ENCODE data around the gene TTC9C.
A peak's percentile ranks its signal among the peaks of the same experiment; 100 is the strongest.

Gene TTC9C

GRCh38 chr11:62705413-62705812, 22.9 kb upstream of the TTC9C start:
- Mint-ChIP-seq H3K4me3 (peak overlapping the region; percentile 88), H3K27me3 (no peaks in the 10 kb centered on the region), H3K36me3 (ENCODE audit: insufficient read depth) (peaks cover 17% of the 10 kb centered on the region), H3K9me3 (no peaks in the 10 kb centered on the region), H3K4me1 (peaks cover 45% of the 10 kb centered on the region), H3K27ac (ENCODE audit: low read depth) (peak overlapping the region; percentile 91)
- DNase-seq (ENCODE audit: low spot score in 2 of 2), result no peak
- no peak for ATAC-seq (replicated peaks; ENCODE audit: extremely low read depth, poor library complexity, severe bottlenecking)

DNA sequence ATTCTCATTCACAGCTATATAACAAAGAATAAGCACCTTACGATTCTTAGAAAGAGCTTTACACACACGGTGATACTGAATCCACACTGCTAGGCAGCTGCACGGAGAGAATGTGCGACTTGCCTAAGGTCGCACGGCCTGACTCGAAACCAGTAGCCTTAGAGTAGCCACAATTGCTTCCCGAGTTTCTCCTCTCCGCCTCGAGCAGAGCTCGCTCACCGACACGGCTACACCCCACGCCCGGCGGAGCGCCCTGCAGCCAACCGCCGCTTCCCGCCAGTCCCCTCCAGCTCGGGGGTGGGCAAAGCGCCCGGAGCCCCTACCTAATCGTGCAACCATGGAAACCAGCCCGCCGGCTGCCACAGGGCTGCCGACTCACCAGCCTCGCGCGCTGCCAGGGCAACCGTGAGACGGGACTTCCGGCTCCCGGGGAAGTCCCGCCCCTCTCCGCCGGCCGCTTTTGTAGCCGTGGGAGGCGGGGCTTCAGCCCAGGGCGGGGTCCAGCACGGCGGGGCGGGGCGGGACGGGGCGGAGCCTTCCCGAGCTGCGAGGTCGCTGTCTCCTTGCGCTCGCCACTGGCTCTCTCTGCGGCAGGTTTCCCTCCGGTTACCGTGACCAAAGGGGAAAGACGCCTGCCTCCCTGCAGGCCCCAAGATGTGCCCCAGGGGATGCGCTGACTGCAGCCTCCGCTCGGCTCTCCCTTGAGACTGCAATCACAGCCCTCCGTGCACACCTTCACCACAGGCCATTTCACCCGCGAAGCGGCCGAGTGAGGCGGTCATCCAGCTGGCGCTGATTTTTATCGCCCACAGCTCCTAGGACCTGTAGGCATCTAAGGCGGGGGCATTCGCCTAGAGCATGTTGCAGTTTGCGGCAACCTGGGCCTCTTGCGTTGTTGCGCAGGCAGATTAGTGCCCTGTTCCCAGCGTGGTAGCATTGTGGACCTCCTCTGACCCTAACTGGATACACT, 22.1 kb upstream of the TTC9C start:
- DNase-seq (ENCODE audit: low spot score in 2 of 2) (peak; percentile 81 to 88), ATAC-seq (replicated peaks; ENCODE audit: extremely low read depth, poor library complexity, severe bottlenecking) (peak; percentile 54)
- peaks cover 45% of the 10 kb centered on the region for H3K4me1 Mint-ChIP-seq
- H3K27me3 Mint-ChIP-seq, result no peaks in the 10 kb centered on the region
- H3K4me3 Mint-ChIP-seq, result peak overlapping the region; percentile 88
- no peaks in the 10 kb centered on the region for H3K9me3 Mint-ChIP-seq
- peaks cover 17% of the 10 kb centered on the region for H3K36me3 Mint-ChIP-seq (ENCODE audit: insufficient read depth)
- H3K27ac Mint-ChIP-seq (ENCODE audit: low read depth), result peak overlapping the region; percentile 91

GRCh38 chr11:62706850-62707247, 21.4 kb upstream of the TTC9C start:
- peak overlapping the region; percentile 88 for H3K4me3 Mint-ChIP-seq
- peak overlapping the region; percentile 91 for H3K27ac Mint-ChIP-seq (ENCODE audit: low read depth)
- H3K27me3 Mint-ChIP-seq, result no peaks in the 10 kb centered on the region
- DNase-seq (ENCODE audit: low spot score in 2 of 2) (no peak), ATAC-seq (replicated peaks; ENCODE audit: extremely low read depth, poor library complexity, severe bottlenecking) (no peak)
- H3K9me3 Mint-ChIP-seq, result no peaks in the 10 kb centered on the region
- peaks cover 23% of the 10 kb centered on the region for H3K36me3 Mint-ChIP-seq (ENCODE audit: insufficient read depth)
- H3K4me1 Mint-ChIP-seq, result peaks cover 45% of the 10 kb centered on the region

- peaks cover 45% of the 10 kb centered on the region for H3K4me1 Mint-ChIP-seq
- peak within 1 kb of the TSS; percentile 90 for H3K4me3 Mint-ChIP-seq
- peak within 1 kb of the TSS; percentile 95 for H3K27ac Mint-ChIP-seq (ENCODE audit: low read depth)
- H3K36me3 Mint-ChIP-seq (ENCODE audit: insufficient read depth), result peaks cover 21% of the 10 kb centered on the region
- H3K9me3 Mint-ChIP-seq, result no peaks in the 10 kb centered on the region
- ATAC-seq (replicated peaks; ENCODE audit: extremely low read depth, poor library complexity, severe bottlenecking) (no peak), DNase-seq (ENCODE audit: low spot score in 2 of 2) (no peak)
- H3K27me3 Mint-ChIP-seq, result no peaks in the 10 kb centered on the region
These were observed 20.9 kb upstream of the TTC9C start, which contains the start of the genes BSCL2 and GNG3 for GRCh38 chr11:62707277-62707861. Gene BSCL2, minus strand, starts transcription at chr11:62707424. Its CDS starts 229 bp downstream, at chr11:62707195. Gene GNG3, plus strand, starts transcription at chr11:62707676. Its CDS starts 620 bp downstream, at chr11:62708296.

- ATAC-seq (replicated peaks; ENCODE audit: extremely low read depth, poor library complexity, severe bottlenecking), result no peak
- peaks cover 27% of the 10 kb centered on the region for H3K36me3 Mint-ChIP-seq (ENCODE audit: insufficient read depth)
- H3K4me3 Mint-ChIP-seq, result peak overlapping the region; percentile 90
- peaks cover 45% of the 10 kb centered on the region for H3K4me1 Mint-ChIP-seq
- H3K27me3 Mint-ChIP-seq, result no peaks in the 10 kb centered on the region
- no peak for DNase-seq (ENCODE audit: low spot score in 2 of 2)
- no peaks in the 10 kb centered on the region for H3K9me3 Mint-ChIP-seq
- peak overlapping the region; percentile 95 for H3K27ac Mint-ChIP-seq (ENCODE audit: low read depth)
These were observed 19.9 kb upstream of the TTC9C start for GRCh38 chr11:62708392-62708791.

GRCh38 chr11:62708793-62709192, 19.5 kb upstream of the TTC9C start:
- peak in 1 of 2 donors; percentile 29 for DNase-seq (ENCODE audit: low spot score in 2 of 2)
- Mint-ChIP-seq H3K4me1 (peaks cover 45% of the 10 kb centered on the region), H3K4me3 (peak overlapping the region; percentile 90), H3K9me3 (no peaks in the 10 kb centered on the region), H3K27me3 (no peaks in the 10 kb centered on the region), H3K27ac (ENCODE audit: low read depth) (peak overlapping the region; percentile 95), H3K36me3 (ENCODE audit: insufficient read depth) (peaks cover 31% of the 10 kb centered on the region)
- ATAC-seq (replicated peaks; ENCODE audit: extremely low read depth, poor library complexity, severe bottlenecking), result peak; percentile 25

DNA sequence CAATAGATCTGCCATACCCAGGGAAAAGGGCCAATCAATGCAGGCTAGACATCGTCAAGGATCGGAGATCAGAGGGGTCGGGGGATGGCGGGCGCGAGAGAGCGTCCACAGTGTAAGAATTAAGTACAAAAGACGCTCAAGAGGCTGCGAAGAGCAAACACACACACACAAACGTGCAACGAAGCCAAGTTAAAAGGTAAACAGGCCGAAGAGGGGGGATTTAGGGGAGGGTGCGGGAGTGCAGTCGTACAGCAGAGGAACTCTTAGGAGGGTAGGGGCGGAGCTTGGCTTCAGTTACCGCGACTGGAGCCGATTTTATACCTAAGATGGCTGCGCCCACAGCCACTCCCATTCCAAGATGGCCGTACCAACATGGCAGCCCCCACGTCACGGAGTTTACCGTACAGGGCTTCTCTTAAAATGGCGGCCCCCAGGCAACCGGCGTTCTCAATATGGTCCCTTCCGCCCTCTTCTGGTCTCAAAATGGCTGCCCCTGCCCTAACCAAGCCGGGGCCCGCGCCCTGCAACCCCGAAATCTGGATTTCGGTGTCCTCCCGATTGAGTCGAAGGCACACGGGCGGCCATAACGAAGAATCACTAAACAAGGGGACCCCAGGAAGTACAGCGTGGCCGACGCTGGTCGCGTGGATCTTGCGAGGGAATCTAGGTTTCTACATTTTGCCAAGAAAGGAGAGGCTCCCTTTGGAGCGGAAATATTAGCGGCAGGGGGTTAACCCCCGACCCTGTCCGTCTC, 18.9 kb upstream of the TTC9C start:
- no peaks in the 10 kb centered on the region for H3K9me3 Mint-ChIP-seq
- H3K27ac Mint-ChIP-seq (ENCODE audit: low read depth), result peak overlapping the region; percentile 95
- DNase-seq (ENCODE audit: low spot score in 2 of 2) (peak; percentile 93 to 98), ATAC-seq (replicated peaks; ENCODE audit: extremely low read depth, poor library complexity, severe bottlenecking) (peak; percentile 81)
- H3K4me1 Mint-ChIP-seq, result peaks cover 45% of the 10 kb centered on the region
- H3K36me3 Mint-ChIP-seq (ENCODE audit: insufficient read depth), result peaks cover 36% of the 10 kb centered on the region
- no peaks in the 10 kb centered on the region for H3K27me3 Mint-ChIP-seq
- peak overlapping the region; percentile 90 for H3K4me3 Mint-ChIP-seq

DNA sequence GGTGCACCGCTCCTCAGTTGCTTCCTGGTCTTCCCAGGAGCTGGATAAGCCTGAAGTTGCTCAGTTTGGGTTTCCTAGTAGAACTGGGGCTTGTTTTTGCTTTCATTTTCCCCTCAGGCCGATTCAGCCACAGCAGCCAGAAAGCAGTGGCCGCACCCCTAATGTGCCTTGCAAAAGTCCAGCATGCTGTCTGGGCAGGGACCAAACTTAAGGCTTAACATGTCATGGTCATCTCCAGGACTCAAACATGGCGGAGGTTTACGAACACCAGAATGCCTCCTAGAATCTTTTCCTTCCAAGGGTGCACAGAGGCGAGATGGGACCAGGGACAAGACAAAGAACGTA, 18.3 kb upstream of the TTC9C start:
- Mint-ChIP-seq H3K27me3 (no peaks in the 10 kb centered on the region), H3K36me3 (ENCODE audit: insufficient read depth) (peaks cover 39% of the 10 kb centered on the region)

DNA sequence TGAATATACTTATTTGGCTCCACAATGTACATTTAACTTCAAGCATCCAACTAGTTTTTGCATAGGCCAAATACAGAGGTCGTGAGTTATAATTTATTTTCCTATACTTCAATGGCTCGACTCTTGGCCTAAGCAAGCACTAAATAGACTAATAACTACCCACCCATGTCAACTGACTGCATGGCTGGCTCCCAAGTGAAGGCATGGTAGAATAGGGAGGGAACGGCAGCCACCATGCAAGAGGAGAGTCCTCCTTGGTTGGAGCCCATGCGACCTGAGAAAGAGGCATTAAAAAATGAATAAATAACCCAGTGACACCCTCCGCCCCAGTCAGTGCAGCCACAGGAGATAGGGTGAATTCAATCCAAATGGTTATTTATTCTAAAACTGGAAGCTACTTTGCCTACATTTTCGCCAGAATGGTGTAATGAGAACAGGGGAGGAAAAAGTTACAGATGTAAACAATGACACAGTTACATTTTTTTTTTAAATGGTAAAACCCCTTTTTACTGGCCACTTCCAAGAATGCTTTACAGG, 15.9 kb upstream of the TTC9C start:
- H3K4me1 Mint-ChIP-seq, result peaks cover 31% of the 10 kb centered on the region
- no peak for ATAC-seq (replicated peaks; ENCODE audit: extremely low read depth, poor library complexity, severe bottlenecking)

More for the DNA sequence above, 18.3 kb upstream of the TTC9C start:
- no peaks in the 10 kb centered on the region for H3K9me3 Mint-ChIP-seq
- H3K4me1 Mint-ChIP-seq, result peaks cover 44% of the 10 kb centered on the region
- H3K27ac Mint-ChIP-seq (ENCODE audit: low read depth), result peak overlapping the region; percentile 95
- ATAC-seq (replicated peaks; ENCODE audit: extremely low read depth, poor library complexity, severe bottlenecking), result no peak
- no peak for DNase-seq (ENCODE audit: low spot score in 2 of 2)
- H3K4me3 Mint-ChIP-seq, result peak overlapping the region; percentile 90

DNA sequence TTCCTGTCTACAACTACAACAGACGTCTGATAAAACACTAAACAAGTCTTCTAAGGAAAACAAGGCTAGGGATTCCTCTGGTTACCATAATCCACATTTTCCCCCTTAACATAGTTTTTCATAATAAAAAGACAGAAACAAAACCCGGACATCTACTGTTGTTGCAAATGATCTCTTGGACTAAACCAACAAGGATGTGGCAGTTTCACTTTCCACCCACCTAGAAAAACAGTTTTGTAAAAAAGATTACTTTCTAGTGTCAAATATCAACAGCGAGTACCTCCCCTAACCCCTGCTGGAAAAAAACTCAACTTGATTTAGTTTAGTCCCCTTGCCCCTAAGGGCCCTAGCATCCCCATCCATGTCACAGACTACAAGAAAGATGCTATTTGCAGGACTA, 15.4 kb upstream of the TTC9C start:
- Mint-ChIP-seq H3K27me3 (no peaks in the 10 kb centered on the region), H3K27ac (ENCODE audit: low read depth) (peak overlapping the region; percentile 22), H3K36me3 (ENCODE audit: insufficient read depth) (peaks cover 67% of the 10 kb centered on the region), H3K9me3 (no peaks in the 10 kb centered on the region), H3K4me1 (peaks cover 31% of the 10 kb centered on the region), H3K4me3 (no peak overlapping the region)
- ATAC-seq (replicated peaks; ENCODE audit: extremely low read depth, poor library complexity, severe bottlenecking) (no peak), DNase-seq (ENCODE audit: low spot score in 2 of 2) (no peak)

More for the DNA sequence above, 15.9 kb upstream of the TTC9C start:
- H3K27me3 Mint-ChIP-seq, result no peaks in the 10 kb centered on the region
- H3K4me3 Mint-ChIP-seq, result no peak overlapping the region
- H3K9me3 Mint-ChIP-seq, result no peaks in the 10 kb centered on the region
- DNase-seq (ENCODE audit: low spot score in 2 of 2), result no peak
- peak overlapping the region; percentile 22 for H3K27ac Mint-ChIP-seq (ENCODE audit: low read depth)
- peaks cover 62% of the 10 kb centered on the region for H3K36me3 Mint-ChIP-seq (ENCODE audit: insufficient read depth)

- ATAC-seq (replicated peaks; ENCODE audit: extremely low read depth, poor library complexity, severe bottlenecking), result no peak
- peaks cover 72% of the 10 kb centered on the region for H3K36me3 Mint-ChIP-seq (ENCODE audit: insufficient read depth)
- no peak overlapping the region for H3K4me3 Mint-ChIP-seq
- no peaks in the 10 kb centered on the region for H3K27me3 Mint-ChIP-seq
- H3K9me3 Mint-ChIP-seq, result no peaks in the 10 kb centered on the region
- DNase-seq (ENCODE audit: low spot score in 2 of 2), result no peak
- peaks cover 31% of the 10 kb centered on the region for H3K4me1 Mint-ChIP-seq
- peak overlapping the region; percentile 49 for H3K27ac Mint-ChIP-seq (ENCODE audit: low read depth)
These were observed 14.9 kb upstream of the TTC9C start for GRCh38 chr11:62713343-62713742.
